ENCODE measurements around the gene PRR27.

DNA sequence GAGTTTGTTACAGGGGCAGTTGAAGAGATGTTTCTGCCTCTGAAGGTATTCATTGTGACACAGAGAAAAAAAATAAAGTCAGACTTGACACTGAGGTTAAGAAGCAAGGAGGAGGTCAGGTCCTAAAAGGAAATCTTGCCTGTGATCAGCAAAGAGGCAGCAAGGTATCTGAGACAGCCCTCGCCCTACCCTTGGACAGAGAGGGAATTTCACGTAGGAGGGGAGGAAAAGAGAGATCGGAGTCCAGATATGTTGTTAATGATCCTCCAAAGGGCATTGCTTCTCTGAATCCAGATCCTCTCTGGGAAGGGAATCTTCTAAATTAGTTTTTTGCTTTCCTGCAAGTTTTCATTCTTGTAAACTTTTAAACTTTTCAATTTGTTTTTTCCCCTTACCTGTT lies 15.3 kb upstream of the PRR27 start:
- TF ChIP-seq, protein P1, sequence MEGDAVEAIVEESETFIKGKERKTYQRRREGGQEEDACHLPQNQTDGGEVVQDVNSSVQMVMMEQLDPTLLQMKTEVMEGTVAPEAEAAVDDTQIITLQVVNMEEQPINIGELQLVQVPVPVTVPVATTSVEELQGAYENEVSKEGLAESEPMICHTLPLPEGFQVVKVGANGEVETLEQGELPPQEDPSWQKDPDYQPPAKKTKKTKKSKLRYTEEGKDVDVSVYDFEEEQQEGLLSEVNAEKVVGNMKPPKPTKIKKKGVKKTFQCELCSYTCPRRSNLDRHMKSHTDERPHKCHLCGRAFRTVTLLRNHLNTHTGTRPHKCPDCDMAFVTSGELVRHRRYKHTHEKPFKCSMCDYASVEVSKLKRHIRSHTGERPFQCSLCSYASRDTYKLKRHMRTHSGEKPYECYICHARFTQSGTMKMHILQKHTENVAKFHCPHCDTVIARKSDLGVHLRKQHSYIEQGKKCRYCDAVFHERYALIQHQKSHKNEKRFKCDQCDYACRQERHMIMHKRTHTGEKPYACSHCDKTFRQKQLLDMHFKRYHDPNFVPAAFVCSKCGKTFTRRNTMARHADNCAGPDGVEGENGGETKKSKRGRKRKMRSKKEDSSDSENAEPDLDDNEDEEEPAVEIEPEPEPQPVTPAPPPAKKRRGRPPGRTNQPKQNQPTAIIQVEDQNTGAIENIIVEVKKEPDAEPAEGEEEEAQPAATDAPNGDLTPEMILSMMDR (IDR thresholded peaks at IDR 0.05) = no peak
- TF ChIP-seq POLR2AphosphoS5 (IDR thresholded peaks at IDR 0.05; ENCODE audit: low read depth, low read length) (no peak), SIN3A (IDR thresholded peaks at IDR 0.05; ENCODE audit: borderline replicate concordance, insufficient read depth, low read depth, low read length) (no peak), TCF7L2 (IDR thresholded peaks at IDR 0.05; ENCODE audit: low read depth, low read length) (no peak)
- TF ChIP-seq, protein P2, sequence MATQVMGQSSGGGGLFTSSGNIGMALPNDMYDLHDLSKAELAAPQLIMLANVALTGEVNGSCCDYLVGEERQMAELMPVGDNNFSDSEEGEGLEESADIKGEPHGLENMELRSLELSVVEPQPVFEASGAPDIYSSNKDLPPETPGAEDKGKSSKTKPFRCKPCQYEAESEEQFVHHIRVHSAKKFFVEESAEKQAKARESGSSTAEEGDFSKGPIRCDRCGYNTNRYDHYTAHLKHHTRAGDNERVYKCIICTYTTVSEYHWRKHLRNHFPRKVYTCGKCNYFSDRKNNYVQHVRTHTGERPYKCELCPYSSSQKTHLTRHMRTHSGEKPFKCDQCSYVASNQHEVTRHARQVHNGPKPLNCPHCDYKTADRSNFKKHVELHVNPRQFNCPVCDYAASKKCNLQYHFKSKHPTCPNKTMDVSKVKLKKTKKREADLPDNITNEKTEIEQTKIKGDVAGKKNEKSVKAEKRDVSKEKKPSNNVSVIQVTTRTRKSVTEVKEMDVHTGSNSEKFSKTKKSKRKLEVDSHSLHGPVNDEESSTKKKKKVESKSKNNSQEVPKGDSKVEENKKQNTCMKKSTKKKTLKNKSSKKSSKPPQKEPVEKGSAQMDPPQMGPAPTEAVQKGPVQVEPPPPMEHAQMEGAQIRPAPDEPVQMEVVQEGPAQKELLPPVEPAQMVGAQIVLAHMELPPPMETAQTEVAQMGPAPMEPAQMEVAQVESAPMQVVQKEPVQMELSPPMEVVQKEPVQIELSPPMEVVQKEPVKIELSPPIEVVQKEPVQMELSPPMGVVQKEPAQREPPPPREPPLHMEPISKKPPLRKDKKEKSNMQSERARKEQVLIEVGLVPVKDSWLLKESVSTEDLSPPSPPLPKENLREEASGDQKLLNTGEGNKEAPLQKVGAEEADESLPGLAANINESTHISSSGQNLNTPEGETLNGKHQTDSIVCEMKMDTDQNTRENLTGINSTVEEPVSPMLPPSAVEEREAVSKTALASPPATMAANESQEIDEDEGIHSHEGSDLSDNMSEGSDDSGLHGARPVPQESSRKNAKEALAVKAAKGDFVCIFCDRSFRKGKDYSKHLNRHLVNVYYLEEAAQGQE (IDR thresholded peaks at IDR 0.05; ENCODE audit: insufficient read depth in 1 of 2, low read depth in 2 of 2, low read length in 1 of 2) = no peak
